OCI-LY7 (cell line): ENCODE measurements around the gene LRRC1. TPM values are rescaled to one million over a fixed set of nuclear protein-coding genes. Genes with fewer than 3 reads are reported as not detected.

Source experiments
- BruUV-seq: library from RNA; stranded (reverse); fragments of 400-500 nt; replicated peaks from 2 replicates; lab custom pipeline; 2021; lab: Mats Ljungman, UMichigan
- CTCF ChIA-PET: fragments of 300-600 bp; sonication (Branson Sonifier 250); formaldehyde crosslinking; loops from one replicate; lab custom pipeline; 2022; ENCODE audit warnings: antibody characterized with exemption; ENCODE audit not compliant: unreplicated experiment; lab: Charles Lee
- POLR2A ChIA-PET: fragments of 300-600 bp; sonication (Branson Sonifier 250); formaldehyde crosslinking; loops from one replicate; lab custom pipeline; 2022; ENCODE audit warnings: antibody characterized with exemption; lab: Charles Lee
- DNase-seq: peaks from one replicate; pipeline ENCODE4 v3.0.0-alpha.2; 2015; ENCODE audit warnings: low spot score
- H2AFZ ChIP-seq: fragments of 200-600 bp; sonication (generic), shearing (Covaris generic); 2 replicates; pipeline ENCODE4 v1.6.1; 2014; ENCODE audit warnings: mild to moderate bottlenecking, antibody characterized with exemption, low read length, moderate library complexity
- H3K27ac ChIP-seq: fragments of 200-600 bp; sonication (generic); 2 replicates; pipeline ENCODE4 v1.5.1; 2014; ENCODE audit warnings: mixed run types, low read depth, mild to moderate bottlenecking, moderate library complexity, low read length, inconsistent platforms; ENCODE audit not compliant: poor library complexity, severe bottlenecking
- H3K36me3 ChIP-seq: fragments of 200-600 bp; sonication (generic); 2 replicates; pipeline ENCODE4 v1.6.1; 2014; ENCODE audit warnings: mild to moderate bottlenecking, antibody characterized with exemption, low read length, moderate library complexity, mixed read lengths; ENCODE audit not compliant: insufficient read depth
- H3K4me1 ChIP-seq: fragments of 200-600 bp; sonication (generic); 2 replicates; pipeline ENCODE4 v1.5.1; 2014; ENCODE audit warnings: mild to moderate bottlenecking, low read length; ENCODE audit not compliant: insufficient read depth, poor library complexity, severe bottlenecking
- H3K4me2 ChIP-seq: fragments of 200-600 bp; sonication (generic); 2 replicates; pipeline ENCODE4 v1.6.1; 2014; ENCODE audit warnings: mild to moderate bottlenecking, low read length
- H3K4me3 ChIP-seq: fragments of 200-600 bp; sonication (generic); 2 replicates; pipeline ENCODE4 v1.5.1; 2014; ENCODE audit warnings: mild to moderate bottlenecking, low read depth, low read length; ENCODE audit not compliant: poor library complexity, severe bottlenecking
- H3K79me2 ChIP-seq: fragments of 200-600 bp; sonication (generic); 2 replicates; pipeline ENCODE4 v1.6.1; 2016; ENCODE audit warnings: low read depth, mild to moderate bottlenecking, low read length, moderate library complexity, mixed read lengths; ENCODE audit not compliant: insufficient read depth
- H3K9me2 ChIP-seq: fragments of 200-600 bp; sonication (generic); 2 replicates; pipeline ENCODE4 v1.6.1; 2016; ENCODE audit warnings: mild to moderate bottlenecking, low read length, mixed read lengths; ENCODE audit not compliant: insufficient read depth
- H3K9me3 ChIP-seq: fragments of 200-600 bp; sonication (generic); 2 replicates; pipeline ENCODE4 v1.6.1; 2014; ENCODE audit warnings: mild to moderate bottlenecking, mixed run types, low read length, mixed read lengths
- H4K20me1 ChIP-seq: fragments of 200-600 bp; sonication (generic); 2 replicates; pipeline ENCODE4 v1.6.1; 2014; ENCODE audit warnings: mild to moderate bottlenecking, antibody characterized with exemption, low read length, moderate library complexity, mixed read lengths; ENCODE audit not compliant: insufficient read depth
- EZH2phosphoT487 ChIP-seq: fragments of 200-600 bp; sonication (generic); IDR thresholded peaks from 2 replicates; pipeline ENCODE4 v1.6.1; 2018; ENCODE audit warnings: low read depth, borderline replicate concordance, mild to moderate bottlenecking, mixed run types, antibody characterized with exemption, low read length, moderate library complexity, mixed read lengths
- intact Hi-C: fragments of 100-400 bp; cut with micrococcal nuclease; formaldehyde crosslinking; loops from one replicate; pipeline ENCODE4 v1.10.0; 2022; ENCODE audit not compliant: unreplicated experiment
- total RNA-seq, 2 experiments: library from RNA; depleted of rRNA in 1 of 2; stranded (reverse); fragments of >200 nt in 1 of 2; shearing (Covaris generic) in 1 of 2; gene quantifications; 2 replicates each; pipeline ENCODE4 v1.2.3, GENCODE V29; 2014 to 2022
- TF ChIP-seq, protein P1 (sequence below): fragments of 200-600 bp; sonication (generic); conservative IDR thresholded peaks from 2 replicates; pipeline ENCODE4 v1.5.1; 2014; ENCODE audit warnings: mild to moderate bottlenecking, antibody characterized with exemption, low read length, moderate library complexity, mixed read lengths

Gene LRRC1
- total RNA-seq, 2 experiments from 2014 or later, result 8.2 to 8.4 TPM

DNA sequence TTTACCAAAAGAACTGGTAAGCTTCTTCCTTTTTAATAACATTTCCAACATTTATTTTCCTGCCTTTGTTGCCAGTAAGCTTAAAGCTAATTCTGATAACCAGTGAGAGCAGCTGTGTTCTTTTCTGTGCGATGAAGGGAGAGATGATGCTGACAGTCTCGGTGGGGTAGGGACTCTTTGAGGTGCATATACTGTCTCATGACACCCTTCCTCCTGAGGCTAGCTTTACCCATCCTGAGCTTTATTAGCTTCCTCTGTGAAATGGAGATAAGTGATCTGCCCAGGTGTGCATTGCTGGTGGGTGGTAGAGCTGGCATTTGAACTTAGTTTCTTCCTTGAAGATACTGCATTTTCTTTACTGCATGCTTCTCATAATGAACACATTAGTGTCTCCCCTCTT is 92.5 kb downstream of the LRRC1 start:
- BruUV-seq, result no TSS peak
- Histone ChIP-seq H3K4me1 (no peaks in the 10 kb centered on the region), H3K79me2 (no peaks in the 10 kb centered on the region), H3K4me2 (no peak overlapping the region), H4K20me1 (no peaks in the 10 kb centered on the region), H3K27ac (no peak overlapping the region), H2AFZ (no peak overlapping the region), H3K4me3 (no peak overlapping the region), H3K9me2 (no peaks in the 10 kb centered on the region), H3K9me3 (no peaks in the 10 kb centered on the region), H3K36me3 (no peaks in the 10 kb centered on the region)
- intact Hi-C loops, result no loop called here
- DNase-seq, result no peak
- ChIA-PET CTCF (no interaction called here), POLR2A (interaction anchor here (0.6 kb wide), 1 partner anchor 19 kb away, joined by 5 read pairs; no protein-coding TSS in a partner anchor)
- no peak for TF ChIP-seq EZH2phosphoT487
- TF ChIP-seq, protein P1, sequence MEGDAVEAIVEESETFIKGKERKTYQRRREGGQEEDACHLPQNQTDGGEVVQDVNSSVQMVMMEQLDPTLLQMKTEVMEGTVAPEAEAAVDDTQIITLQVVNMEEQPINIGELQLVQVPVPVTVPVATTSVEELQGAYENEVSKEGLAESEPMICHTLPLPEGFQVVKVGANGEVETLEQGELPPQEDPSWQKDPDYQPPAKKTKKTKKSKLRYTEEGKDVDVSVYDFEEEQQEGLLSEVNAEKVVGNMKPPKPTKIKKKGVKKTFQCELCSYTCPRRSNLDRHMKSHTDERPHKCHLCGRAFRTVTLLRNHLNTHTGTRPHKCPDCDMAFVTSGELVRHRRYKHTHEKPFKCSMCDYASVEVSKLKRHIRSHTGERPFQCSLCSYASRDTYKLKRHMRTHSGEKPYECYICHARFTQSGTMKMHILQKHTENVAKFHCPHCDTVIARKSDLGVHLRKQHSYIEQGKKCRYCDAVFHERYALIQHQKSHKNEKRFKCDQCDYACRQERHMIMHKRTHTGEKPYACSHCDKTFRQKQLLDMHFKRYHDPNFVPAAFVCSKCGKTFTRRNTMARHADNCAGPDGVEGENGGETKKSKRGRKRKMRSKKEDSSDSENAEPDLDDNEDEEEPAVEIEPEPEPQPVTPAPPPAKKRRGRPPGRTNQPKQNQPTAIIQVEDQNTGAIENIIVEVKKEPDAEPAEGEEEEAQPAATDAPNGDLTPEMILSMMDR, result no peak

DNA sequence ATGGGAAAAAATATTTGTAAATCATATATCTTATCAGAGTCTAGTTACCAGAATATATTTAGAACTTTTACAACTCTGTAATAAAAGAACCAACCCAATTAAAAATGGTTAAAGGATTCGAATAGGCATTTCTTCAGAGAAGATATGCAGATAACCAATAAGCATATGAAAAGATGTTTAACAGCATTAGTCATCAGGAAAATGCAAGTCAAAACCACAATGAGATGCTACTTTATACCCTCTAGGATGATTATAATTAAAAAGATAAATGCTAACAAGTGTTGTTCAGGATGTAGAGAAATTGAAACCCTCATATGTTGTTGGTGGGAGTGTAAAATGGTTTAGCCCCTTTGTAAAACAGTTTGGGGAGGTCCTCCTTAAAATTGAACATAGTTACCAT is 94.1 kb downstream of the LRRC1 start:
- H3K9me2 ChIP-seq, result no peaks in the 10 kb centered on the region
- H3K9me3 ChIP-seq, result no peaks in the 10 kb centered on the region
- H3K4me3 ChIP-seq, result no peak overlapping the region
- intact Hi-C loops, result no loop called here
- no peaks in the 10 kb centered on the region for H4K20me1 ChIP-seq
- CTCF ChIA-PET, result no interaction called here
- H3K4me1 ChIP-seq, result peaks cover 4% of the 10 kb centered on the region
- H3K4me2 ChIP-seq, result no peak overlapping the region
- no peak overlapping the region for H2AFZ ChIP-seq
- POLR2A ChIA-PET, result no interaction called here
- H3K79me2 ChIP-seq, result no peaks in the 10 kb centered on the region
- no peak overlapping the region for H3K27ac ChIP-seq
- H3K36me3 ChIP-seq, result no peaks in the 10 kb centered on the region
- no TSS peak for BruUV-seq
- DNase-seq, result no peak
- TF ChIP-seq, protein P1, result no peak
- TF ChIP-seq EZH2phosphoT487, result no peak

DNA sequence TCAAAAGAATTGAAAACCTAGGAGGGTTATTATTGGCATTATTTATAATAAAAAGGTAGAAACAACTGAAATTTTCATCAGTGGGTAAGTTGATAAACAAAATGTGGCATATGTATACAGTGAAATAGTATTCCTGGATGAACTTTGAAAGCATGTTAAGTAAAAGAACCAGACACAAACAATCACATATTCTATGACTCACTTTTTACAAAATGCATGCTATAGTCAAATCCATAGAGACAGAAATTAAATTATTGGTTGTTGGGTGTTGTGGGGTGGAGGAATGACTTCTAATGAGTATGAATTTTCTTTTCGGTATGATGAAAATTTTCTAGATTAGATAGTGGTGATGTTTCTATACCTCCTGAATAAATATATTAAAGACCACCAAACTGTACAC is 94.6 kb downstream of the LRRC1 start:
- no peak for DNase-seq

More for the DNA sequence above, 94.6 kb downstream of the LRRC1 start:
- Histone ChIP-seq H3K79me2 (no peaks in the 10 kb centered on the region), H3K27ac (no peak overlapping the region), H3K4me2 (no peak overlapping the region), H3K36me3 (no peaks in the 10 kb centered on the region), H3K9me2 (no peaks in the 10 kb centered on the region), H3K9me3 (no peaks in the 10 kb centered on the region), H2AFZ (no peak overlapping the region), H3K4me3 (no peak overlapping the region), H4K20me1 (no peaks in the 10 kb centered on the region), H3K4me1 (peaks cover 7% of the 10 kb centered on the region)
- no TSS peak for BruUV-seq
- ChIA-PET POLR2A (no interaction called here), CTCF (no interaction called here)
- intact Hi-C loops, result no loop called here
- no peak for TF ChIP-seq EZH2phosphoT487
- TF ChIP-seq, protein P1, result no peak
